Activated T-helper 2 cell treated with anti-CD3 and anti-CD28 coated beads, Interferon-gamma antibody, Interleukin-2, Interleukin-4, amounts not matched to agents 10 μg/mL and 5 μg/mL and 100 μg/mL, durations not matched to agents 14 hours and 24 hours and 36 hours (primary cell): ENCODE results near the gene TSPEAR. TPM values are rescaled to one million over a fixed set of nuclear protein-coding genes. Genes with fewer than 3 reads are reported as not detected.
"Not testable (repeated sequence)": the region's sequence is repeated elsewhere in the genome, so short reads cannot be mapped to it uniquely, and the experiment has no call there.

Experiments used
- DNase-seq: peaks from one replicate; pipeline ENCODE4 v3.0.0; 2021; ENCODE audit warnings: low spot score
- H3K27ac Mint-ChIP-seq: one replicate; pipeline ENCODE4 v1.8.0; 2021; ENCODE audit warnings: mixed read lengths
- H3K27me3 Mint-ChIP-seq: one replicate; pipeline ENCODE4 v1.8.0; 2021; ENCODE audit warnings: low read depth, mixed read lengths
- H3K36me3 Mint-ChIP-seq: one replicate; pipeline ENCODE4 v1.8.0; 2021; ENCODE audit warnings: low read depth, mixed read lengths
- H3K4me1 Mint-ChIP-seq: one replicate; pipeline ENCODE4 v1.8.0; 2021; ENCODE audit warnings: low read depth, mixed read lengths
- H3K4me3 Mint-ChIP-seq: one replicate; pipeline ENCODE4 v1.8.0; 2021; ENCODE audit warnings: low read depth, mild to moderate bottlenecking, moderate library complexity, mixed read lengths
- H3K9me3 Mint-ChIP-seq: one replicate; pipeline ENCODE4 v1.8.0; 2021; ENCODE audit warnings: mixed read lengths
- intact Hi-C: fragments of 100-400 bp; cut with micrococcal nuclease; formaldehyde crosslinking; loops from one replicate; pipeline ENCODE4 v1.15.1; 2023
- total RNA-seq: library from RNA; stranded (reverse); gene quantifications from 2 replicates; pipeline ENCODE4 v1.2.3, GENCODE V29; 2022

TSPEAR gene
- total RNA-seq, 1 donor from 2014 or later: not detected

- Mint-ChIP-seq H3K9me3 (peaks cover 5% of the 10 kb centered on the region), H3K4me3 (no peak overlapping the region), H3K4me1 (no peaks in the 10 kb centered on the region), H3K27me3 (peaks cover 69% of the 10 kb centered on the region), H3K27ac (no peak overlapping the region), H3K36me3 (no peaks in the 10 kb centered on the region)
- intact Hi-C loops: no loop called here
- no peak for DNase-seq
Measured at GRCh38 chr21:44701023-44701400, 10.4 kb downstream of the TSPEAR start.

- Mint-ChIP-seq H3K4me3 (no peak overlapping the region), H3K27ac (no peak overlapping the region), H3K36me3 (no peaks in the 10 kb centered on the region), H3K4me1 (no peaks in the 10 kb centered on the region), H3K27me3 (peaks cover 67% of the 10 kb centered on the region), H3K9me3 (no peaks in the 10 kb centered on the region)
- DNase-seq: no peak
- intact Hi-C loops: no loop called here
Measured at GRCh38 chr21:44700101-44701022, 11.0 kb downstream of the TSPEAR start.

- no peak overlapping the region for H3K4me3 Mint-ChIP-seq
Measured at GRCh38 chr21:44699502-44700001, 11.8 kb downstream of the TSPEAR start.

GRCh38 chr21:44697811-44698734 is 13.3 kb downstream of the TSPEAR start:
- DNase-seq: peak; percentile 4
- H3K4me1 Mint-ChIP-seq: no peaks in the 10 kb centered on the region
- no peak overlapping the region for H3K27ac Mint-ChIP-seq
- intact Hi-C loops: no loop called here
- H3K36me3 Mint-ChIP-seq: no peaks in the 10 kb centered on the region
- no peak overlapping the region for H3K4me3 Mint-ChIP-seq
- H3K27me3 Mint-ChIP-seq: peaks cover 57% of the 10 kb centered on the region
- peaks cover 12% of the 10 kb centered on the region for H3K9me3 Mint-ChIP-seq

More at GRCh38 chr21:44699502-44700001, 11.8 kb downstream of the TSPEAR start:
- intact Hi-C loops: no loop called here
- H3K9me3 Mint-ChIP-seq: no peaks in the 10 kb centered on the region
- DNase-seq: no peak
- H3K27me3 Mint-ChIP-seq: peaks cover 59% of the 10 kb centered on the region
- H3K27ac Mint-ChIP-seq: no peak overlapping the region
- H3K4me1 Mint-ChIP-seq: no peaks in the 10 kb centered on the region
- H3K36me3 Mint-ChIP-seq: no peaks in the 10 kb centered on the region

- H3K27ac Mint-ChIP-seq, H3K4me1 Mint-ChIP-seq, H3K4me3 Mint-ChIP-seq, H3K36me3 Mint-ChIP-seq, intact Hi-C loops: not testable (repeated sequence)
- Mint-ChIP-seq H3K9me3 (peaks cover 20% of the 10 kb centered on the region), H3K27me3 (peaks cover 53% of the 10 kb centered on the region)
- DNase-seq: peak; percentile 3
Measured at GRCh38 chr21:44697172-44697810, 14.1 kb downstream of the TSPEAR start, which contains the start of gene KRTAP10-12. Gene KRTAP10-12, plus strand, starts transcription at chr21:44697172. Its CDS starts 30 bp downstream, at chr21:44697202.

- H3K27ac Mint-ChIP-seq: no peak overlapping the region
- intact Hi-C loops: no loop called here
- H3K27me3 Mint-ChIP-seq: peaks cover 52% of the 10 kb centered on the region
- H3K36me3 Mint-ChIP-seq: no peaks in the 10 kb centered on the region
- peak; percentile 3 for DNase-seq
- H3K4me3 Mint-ChIP-seq: no peak overlapping the region
- no peaks in the 10 kb centered on the region for H3K4me1 Mint-ChIP-seq
- peaks cover 20% of the 10 kb centered on the region for H3K9me3 Mint-ChIP-seq
Measured at GRCh38 chr21:44696572-44696971, 14.8 kb downstream of the TSPEAR start.

- no peak overlapping the region for H3K27ac Mint-ChIP-seq
- H3K36me3 Mint-ChIP-seq: no peaks in the 10 kb centered on the region
- intact Hi-C loops: no loop called here
- H3K27me3 Mint-ChIP-seq: peaks cover 51% of the 10 kb centered on the region
- DNase-seq: peak; percentile 4
- H3K4me3 Mint-ChIP-seq: no peak overlapping the region
- H3K4me1 Mint-ChIP-seq: no peaks in the 10 kb centered on the region
- peaks cover 20% of the 10 kb centered on the region for H3K9me3 Mint-ChIP-seq
Measured at GRCh38 chr21:44695641-44696040, 15.7 kb downstream of the TSPEAR start.

- intact Hi-C loops: no loop called here
- Mint-ChIP-seq H3K27me3 (peaks cover 51% of the 10 kb centered on the region), H3K36me3 (no peaks in the 10 kb centered on the region), H3K4me1 (no peaks in the 10 kb centered on the region), H3K9me3 (peaks cover 20% of the 10 kb centered on the region), H3K27ac (no peak overlapping the region), H3K4me3 (no peak overlapping the region)
- peak; percentile 4 for DNase-seq
Measured at GRCh38 chr21:44695184-44695583, 16.2 kb downstream of the TSPEAR start.

GRCh38 chr21:44694776-44695175 is 16.6 kb downstream of the TSPEAR start:
- intact Hi-C loops: no loop called here
- no peak overlapping the region for H3K4me3 Mint-ChIP-seq
- no peaks in the 10 kb centered on the region for H3K36me3 Mint-ChIP-seq
- peak; percentile 5 for DNase-seq
- no peaks in the 10 kb centered on the region for H3K4me1 Mint-ChIP-seq
- H3K9me3 Mint-ChIP-seq: peaks cover 20% of the 10 kb centered on the region
- no peak overlapping the region for H3K27ac Mint-ChIP-seq
- peaks cover 49% of the 10 kb centered on the region for H3K27me3 Mint-ChIP-seq

GRCh38 chr21:44692798-44693512 is 18.4 kb downstream of the TSPEAR start:
- peaks cover 38% of the 10 kb centered on the region for H3K27me3 Mint-ChIP-seq
- H3K9me3 Mint-ChIP-seq: peaks cover 20% of the 10 kb centered on the region
- no peak overlapping the region for H3K4me3 Mint-ChIP-seq
- intact Hi-C loops: no loop called here
- no peak for DNase-seq
- H3K36me3 Mint-ChIP-seq: no peaks in the 10 kb centered on the region
- no peaks in the 10 kb centered on the region for H3K4me1 Mint-ChIP-seq
- no peak overlapping the region for H3K27ac Mint-ChIP-seq

GRCh38 chr21:44691686-44692085 is 19.7 kb downstream of the TSPEAR start:
- intact Hi-C loops: no loop called here
- no peak overlapping the region for H3K27ac Mint-ChIP-seq
- H3K36me3 Mint-ChIP-seq: no peaks in the 10 kb centered on the region
- H3K27me3 Mint-ChIP-seq: peaks cover 28% of the 10 kb centered on the region
- H3K4me1 Mint-ChIP-seq: peaks cover 1% of the 10 kb centered on the region
- no peak for DNase-seq
- H3K9me3 Mint-ChIP-seq: peaks cover 20% of the 10 kb centered on the region
- no peak overlapping the region for H3K4me3 Mint-ChIP-seq

- H3K36me3 Mint-ChIP-seq, H3K4me3 Mint-ChIP-seq, intact Hi-C loops, H3K27ac Mint-ChIP-seq, H3K4me1 Mint-ChIP-seq, DNase-seq: not testable (repeated sequence)
- Mint-ChIP-seq H3K27me3 (peaks cover 20% of the 10 kb centered on the region), H3K9me3 (peaks cover 20% of the 10 kb centered on the region)
Measured at GRCh38 chr21:44689740-44690139, 21.6 kb downstream of the TSPEAR start.
